Heart right ventricle (tissue), 16 donors: Measurements from ENCODE around the gene GIGYF1. TPM values are rescaled to one million over a fixed set of nuclear protein-coding genes. Genes with fewer than 3 reads are reported as not detected.
A peak's percentile ranks its signal among the peaks of the same experiment; 100 is the strongest.

Experiments
- ATAC-seq, 8 donors: fragments of 200-7000 bp; cut with Tn5 transposase; one replicate each; pipeline ENCODE4 v1.9.1; 2020; ENCODE audit warnings: mild to moderate bottlenecking in 8 of 8, moderate library complexity in 8 of 8, moderate number of reproducible peaks in 1 of 8
- DNase-seq, 2 donors: peaks; one replicate each; pipeline ENCODE4 v3.0.0-alpha.2; 2020
- H3K27ac ChIP-seq, 10 donors: fragments of 200-600 bp; sonication (generic) in 2 of 10; one replicate each; pipeline versions ENCODE4 v1.5.0 to v1.8.0; 2020 to 2022; ENCODE audit warnings: mild to moderate bottlenecking in 3 of 10
- H3K27me3 ChIP-seq, 7 donors: fragments of 200-600 bp; one replicate each; pipeline ENCODE4 v1.8.0; 2021 to 2022; ENCODE audit warnings: mild to moderate bottlenecking in 2 of 7
- H3K36me3 ChIP-seq, 9 donors: fragments of 200-600 bp; sonication (generic) in 1 of 9; one replicate each; pipeline versions ENCODE4 v1.5.0 to v1.8.0; 2020 to 2022; ENCODE audit warnings: mild to moderate bottlenecking in 2 of 9
- H3K4me1 ChIP-seq, 9 donors: fragments of 200-600 bp; sonication (generic) in 1 of 9; one replicate each; pipeline versions ENCODE4 v1.5.0 to v1.8.0; 2020 to 2022; ENCODE audit warnings: mild to moderate bottlenecking in 4 of 9
- H3K4me3 ChIP-seq, 10 donors: fragments of 200-600 bp; sonication (generic) in 2 of 10; one replicate each; pipeline versions ENCODE4 v1.5.0 to v1.8.0; 2020 to 2022; ENCODE audit warnings: mild to moderate bottlenecking in 7 of 10, moderate library complexity in 2 of 10
- H3K9me3 ChIP-seq, 11 donors: fragments of 200-600 bp in 10 of 11; sonication (generic) in 2 of 11; one replicate each; pipeline versions ENCODE4 v1.5.0 to v1.8.0; 2013 to 2022; ENCODE audit warnings: mild to moderate bottlenecking in 2 of 11, control low read depth in 1 of 11, moderate library complexity in 1 of 11
- CTCF ChIP-seq, 9 donors: fragments of 200-600 bp; sonication (generic) in 2 of 9; IDR thresholded peaks; one replicate each; pipeline versions ENCODE4 v1.5.0 to v1.8.0; 2021 to 2022; ENCODE audit warnings: antibody characterized with exemption in 9 of 9, mild to moderate bottlenecking in 5 of 9, moderate library complexity in 1 of 9
- WGBS, 2 donors: extraction: QIAGEN DNeasy Blood & Tissue Kit; methylation state at CpG; one replicate each; pipeline ENCODE4 v1.1.7; 2013; ENCODE audit warnings: inconsistent platforms in 1 of 2; 5-methylcytosine and 5-hydroxymethylcytosine counted together
- intact Hi-C, 10 donors: fragments of 100-400 bp; cut with DNase I; formaldehyde crosslinking; loops; one replicate each; pipeline versions ENCODE4 v1.11.1 to v1.14.2; 2022
- polyA plus RNA-seq, 2 donors: library from polyadenylated mRNA; stranded (reverse); fragments of 200-250 nt; gene quantifications; one replicate each; pipeline ENCODE4 v1.2.3, GENCODE V29; 2013
- total RNA-seq, 10 donors: library from RNA; stranded (reverse); fragmentation: NEBNext Ultra II Directional in 3 of 10; extraction: Animal tissue kit (Norgen Biotek cat#: 25700) in 3 of 10; gene quantifications; one replicate each; pipeline versions ENCODE4 v1.2.1 to v1.2.4, GENCODE V29; 2021 to 2023
- donor health status: Arrhythmogenic right ventricular cardiomyopathy.
- donor health status: ischemic (EF 13 %, LVEDD 7.1; RV severe dilation, severe dysfunction).
- donor health status: healthy with polysubstance abuse.
- donor health status: DM: no; HTN: yes; CAD: no.
- donor health status: DM: no; HTN: no; CAD: no.
- donor health status: ischemic (EF 25% LVEDD 6.9; RV normal size, moderate dysfunction).
- donor health status: ischemic (EF 25% LVEDD 5.7; RV mildly dilated, moderate dysfunction).
- donor health status: healthy.
- donor health status: DM: yes; HTN: yes; CAD: no.
- donor health status: Ischemic cardiomyopathy.
- donor health status: ischemic (EF 35%, LVEDD 5.7; RV mildly dilated, moderate dysfunction).
- donor health status: nonischemic (EF 11% LVEDD 7.7; RV severe dilation, severe dysfunction).
- donor health status: DM: yes; HTN: yes; CAD: no.
- donor health status: PGD.
- donor health status: ischemic (EF 29% LVEDD 5.4; RV normal size, mild dysfunction).
- donor health status: nonischemic (EF 23%, LVEDD 6.1; RV moderate dilation, normal function).

The GIGYF1 gene
- total and polyA plus RNA-seq, 12 donors = 9.4 to 47.3 (median 24.2) TPM

DNA sequence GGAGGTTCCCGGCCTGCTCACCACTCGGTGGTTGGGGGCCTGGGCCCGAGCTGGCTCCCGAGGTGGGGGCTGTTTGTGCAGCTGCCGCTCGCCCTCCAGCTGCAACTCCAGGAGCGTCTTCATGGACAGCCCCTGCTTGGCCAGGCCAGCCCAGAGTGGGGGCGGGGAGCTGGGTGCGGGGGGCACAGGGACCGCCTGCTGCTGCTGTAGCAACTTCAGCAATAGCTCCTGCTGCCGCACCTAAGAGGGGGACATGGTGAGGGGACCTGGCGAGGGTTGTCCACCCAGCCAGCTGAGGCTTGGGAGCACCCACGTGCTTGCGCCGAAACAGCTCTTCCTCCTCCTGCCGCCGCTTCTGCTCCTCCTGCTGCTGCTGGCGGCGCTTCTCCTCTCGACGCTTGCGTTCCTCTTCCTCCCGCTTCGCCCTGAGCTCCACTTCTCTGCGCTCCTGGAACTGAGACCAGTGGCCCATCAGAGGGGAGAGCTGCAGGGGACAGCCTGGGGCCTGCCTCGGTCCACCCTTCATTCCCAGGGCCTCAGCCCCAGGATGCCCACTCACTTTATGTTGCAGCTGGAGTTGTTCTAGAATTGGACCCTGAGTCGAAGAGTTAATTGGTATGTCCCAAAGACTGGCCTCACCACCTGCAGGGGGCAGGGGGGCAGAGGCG lies 10.9 kb downstream of the GIGYF1 start:
- no peak for TF ChIP-seq CTCF (IDR thresholded peaks at IDR 0.05)
- DNase-seq = no peak
- intact Hi-C loops = loop anchor here in 5 of 10 donors (2.0 to 10.0 kb wide), 4 partner anchors 76 to 218 kb away; partner anchors contain the start of genes SPACDR (in 2 of the 5) and TSC22D4 (in 1 of the 5)
- ATAC-seq = peak in 1 of 8 donors; percentile 0
- H3K27me3 ChIP-seq = no peaks in the 10 kb centered on the region
- no peak overlapping the region for H3K27ac ChIP-seq
- H3K4me3 ChIP-seq = no peak overlapping the region
- H3K9me3 ChIP-seq = no peaks in the 10 kb centered on the region
- peaks cover 7 to 100% (median 78%) of the 10 kb centered on the region in 9 donors for H3K36me3 ChIP-seq
- H3K4me1 ChIP-seq = peaks cover 0 to 28% (median 7%) of the 10 kb centered on the region in 9 donors
- WGBS, 2 donors = 85 to 86% methylated on average over 28 of the region's 28 CpGs

GRCh38 chr7:100682228-100682741 lies 11.8 kb downstream of the GIGYF1 start:
- TF ChIP-seq CTCF (IDR thresholded peaks at IDR 0.05) = no peak
- Histone ChIP-seq H3K4me3 (no peak overlapping the region), H3K36me3 (peaks cover 3 to 100% (median 78%) of the 10 kb centered on the region in 9 donors), H3K27ac (no peak overlapping the region), H3K9me3 (no peaks in the 10 kb centered on the region), H3K4me1 (peaks cover 0 to 30% (median 8%) of the 10 kb centered on the region in 9 donors), H3K27me3 (no peaks in the 10 kb centered on the region)
- 82 to 84% methylated on average over 24 to 25 of the region's 25 CpGs for WGBS, 2 donors
- intact Hi-C loops = loop anchor here in 5 of 10 donors (2.0 to 10.0 kb wide), 4 partner anchors 75 to 217 kb away; partner anchors contain the start of genes SPACDR (in 2 of the 5) and TSC22D4 (in 1 of the 5)
- ATAC-seq = no peak
- DNase-seq = no peak

DNA sequence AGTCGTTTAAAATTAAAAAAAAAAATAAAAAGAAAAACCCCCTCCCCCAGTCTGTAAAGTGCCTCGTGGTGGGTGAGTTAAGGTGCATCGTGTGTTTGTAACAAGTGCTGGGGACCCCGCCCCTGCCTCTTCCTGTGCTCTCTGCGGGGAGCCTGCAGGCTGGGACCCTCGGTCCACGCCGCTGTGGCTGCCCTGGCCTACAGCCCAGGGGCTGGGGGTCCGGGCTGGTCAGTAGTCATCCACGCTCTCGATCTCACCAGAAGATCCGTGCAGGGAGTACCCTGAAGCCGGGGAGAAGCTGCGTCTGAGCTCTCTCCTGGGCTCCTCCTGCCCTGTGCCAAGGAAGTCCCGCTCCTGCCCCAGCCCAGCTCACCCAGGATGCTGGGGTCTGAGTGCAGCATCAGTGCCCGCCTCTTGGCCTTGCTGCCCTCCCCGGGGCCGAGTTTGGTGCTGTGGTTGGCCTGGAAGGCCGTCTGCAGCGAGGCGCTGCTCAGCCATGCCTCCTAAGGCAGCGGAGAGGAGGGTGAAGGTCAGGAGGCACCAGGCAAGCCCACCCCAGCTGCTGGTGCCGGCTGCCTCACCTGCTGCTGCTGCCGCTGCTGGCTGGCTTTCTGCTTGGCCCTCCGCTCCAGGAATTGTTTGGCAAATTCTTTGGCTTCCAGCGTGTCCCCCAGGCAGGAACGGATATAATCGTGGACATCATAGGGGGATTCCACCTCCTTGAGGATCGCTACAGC lies 12.4 kb downstream of the GIGYF1 start:
- no peak for ATAC-seq
- no peak for DNase-seq
- H3K36me3 ChIP-seq = peaks cover 0 to 100% (median 78%) of the 10 kb centered on the region in 9 donors
- no peaks in the 10 kb centered on the region for H3K27me3 ChIP-seq
- intact Hi-C loops = loop anchor here in 5 of 10 donors (2.0 to 10.0 kb wide), 4 partner anchors 74 to 217 kb away; partner anchors contain the start of genes SPACDR (in 2 of the 5) and TSC22D4 (in 1 of the 5)
- no peaks in the 10 kb centered on the region for H3K9me3 ChIP-seq
- peak overlapping the region in 1 of 10 donors; percentile 21 for H3K27ac ChIP-seq
- no peak overlapping the region for H3K4me3 ChIP-seq
- 77 to 78% methylated on average over 29 of the region's 29 CpGs for WGBS, 2 donors
- TF ChIP-seq CTCF (IDR thresholded peaks at IDR 0.05) = no peak
- H3K4me1 ChIP-seq = peaks cover 0 to 36% (median 14%) of the 10 kb centered on the region in 9 donors
